Activated T-helper 2 cell treated with anti-CD3 and anti-CD28 coated beads, Interferon-gamma antibody, Interleukin-2, Interleukin-4, amounts not matched to agents 10 μg/mL and 5 μg/mL and 100 μg/mL, durations not matched to agents 14 hours and 24 hours and 36 hours (primary cell): Measurements from ENCODE around the gene C9. TPM values are rescaled to one million over a fixed set of nuclear protein-coding genes. Genes with fewer than 3 reads are reported as not detected.
"Not testable (repeated sequence)": the region's sequence is repeated elsewhere in the genome, so short reads cannot be mapped to it uniquely, and the experiment has no call there.

Experiments
- DNase-seq: peaks from one replicate; pipeline ENCODE4 v3.0.0; 2021; ENCODE audit warnings: low spot score
- H3K27ac Mint-ChIP-seq: one replicate; pipeline ENCODE4 v1.8.0; 2021; ENCODE audit warnings: mixed read lengths
- H3K27me3 Mint-ChIP-seq: one replicate; pipeline ENCODE4 v1.8.0; 2021; ENCODE audit warnings: low read depth, mixed read lengths
- H3K36me3 Mint-ChIP-seq: one replicate; pipeline ENCODE4 v1.8.0; 2021; ENCODE audit warnings: low read depth, mixed read lengths
- H3K4me1 Mint-ChIP-seq: one replicate; pipeline ENCODE4 v1.8.0; 2021; ENCODE audit warnings: low read depth, mixed read lengths
- H3K4me3 Mint-ChIP-seq: one replicate; pipeline ENCODE4 v1.8.0; 2021; ENCODE audit warnings: low read depth, mild to moderate bottlenecking, moderate library complexity, mixed read lengths
- H3K9me3 Mint-ChIP-seq: one replicate; pipeline ENCODE4 v1.8.0; 2021; ENCODE audit warnings: mixed read lengths
- intact Hi-C: fragments of 100-400 bp; cut with micrococcal nuclease; formaldehyde crosslinking; loops from one replicate; pipeline ENCODE4 v1.15.1; 2023
- total RNA-seq: library from RNA; stranded (reverse); gene quantifications from 2 replicates; pipeline ENCODE4 v1.2.3, GENCODE V29; 2022

Gene C9
- total RNA-seq, 1 donor from 2014 or later: not detected

DNA sequence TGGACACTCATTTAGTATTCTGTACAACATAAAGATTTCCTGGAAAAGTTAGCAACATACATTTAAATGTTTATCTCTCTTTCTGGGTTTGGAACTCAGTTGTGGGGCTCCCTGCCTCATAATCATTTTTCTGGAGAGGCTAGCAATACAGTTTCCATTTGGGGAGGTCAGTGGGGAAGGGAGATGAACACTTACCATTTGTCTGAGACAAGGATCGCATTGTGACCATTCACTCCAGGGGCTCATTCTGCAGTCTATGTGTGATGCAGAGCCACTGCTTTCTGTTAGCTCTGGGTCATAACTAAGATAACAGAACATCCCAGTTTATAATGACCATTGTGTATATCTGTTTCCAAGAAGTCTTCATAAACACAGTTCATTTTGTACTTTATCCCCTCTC, 22.4 kb downstream of the C9 start:
- intact Hi-C loops: no loop called here
- H3K27me3 Mint-ChIP-seq: peaks cover 4% of the 10 kb centered on the region
- no peak overlapping the region for H3K27ac Mint-ChIP-seq
- no peak overlapping the region for H3K4me3 Mint-ChIP-seq
- no peak for DNase-seq
- no peaks in the 10 kb centered on the region for H3K4me1 Mint-ChIP-seq
- H3K9me3 Mint-ChIP-seq: no peaks in the 10 kb centered on the region
- no peaks in the 10 kb centered on the region for H3K36me3 Mint-ChIP-seq

DNA sequence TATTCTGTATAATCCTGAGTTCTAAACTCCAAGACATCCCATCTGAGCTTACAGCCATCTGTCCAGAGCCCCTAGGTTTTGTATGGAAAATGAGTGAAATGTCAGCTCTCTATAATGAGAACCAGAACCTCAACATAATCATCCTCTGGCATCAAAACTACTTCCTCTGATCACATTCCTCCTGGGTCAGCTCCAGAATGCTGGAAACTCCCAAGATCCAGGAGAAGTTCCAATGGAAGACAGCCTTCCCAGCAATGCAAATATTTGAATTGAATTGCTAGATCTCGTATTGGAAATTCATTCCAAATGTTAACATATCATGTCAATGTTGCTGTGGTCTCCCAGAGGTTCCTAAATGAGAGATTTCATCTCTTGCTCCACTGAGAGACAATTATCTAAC, 23.8 kb downstream of the C9 start:
- no peak overlapping the region for H3K27ac Mint-ChIP-seq
- H3K36me3 Mint-ChIP-seq: no peaks in the 10 kb centered on the region
- no peak for DNase-seq
- no peak overlapping the region for H3K4me3 Mint-ChIP-seq
- peaks cover 3% of the 10 kb centered on the region for H3K27me3 Mint-ChIP-seq
- intact Hi-C loops: no loop called here
- no peaks in the 10 kb centered on the region for H3K4me1 Mint-ChIP-seq
- no peaks in the 10 kb centered on the region for H3K9me3 Mint-ChIP-seq

DNA sequence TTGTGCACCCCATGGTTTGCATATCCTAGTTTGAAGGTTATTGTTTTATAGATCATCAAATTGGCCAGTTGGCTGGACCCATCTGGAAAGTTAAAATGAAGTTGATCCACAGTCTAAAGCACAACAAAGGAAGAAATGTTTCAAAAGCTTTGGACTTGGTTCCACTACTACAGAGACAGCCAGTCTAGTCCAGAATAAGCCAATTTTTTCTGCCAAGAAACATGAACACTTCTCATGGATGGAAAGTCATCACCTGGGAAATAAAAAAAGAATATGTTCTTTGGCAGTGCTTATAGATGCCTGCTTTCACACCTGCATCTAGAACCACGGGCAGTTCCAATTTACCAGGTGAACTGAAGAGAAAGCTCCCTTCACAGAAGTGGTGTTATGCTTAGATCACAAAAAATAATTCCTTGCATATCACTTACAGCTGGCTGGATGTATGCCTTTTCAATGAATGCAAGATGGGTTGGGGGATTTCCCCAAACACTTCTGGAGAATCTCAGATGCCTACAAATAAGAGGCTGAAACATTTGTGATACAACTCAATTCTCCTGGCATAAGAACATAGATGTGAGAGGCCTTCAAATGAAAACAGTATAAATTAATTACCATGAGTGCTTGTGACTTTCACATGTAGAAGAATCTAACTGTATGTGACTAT, 26.9 kb downstream of the C9 start:
- H3K27ac Mint-ChIP-seq: no peak overlapping the region
- DNase-seq: no peak
- no peaks in the 10 kb centered on the region for H3K9me3 Mint-ChIP-seq
- H3K27me3 Mint-ChIP-seq: no peaks in the 10 kb centered on the region
- H3K36me3 Mint-ChIP-seq: no peaks in the 10 kb centered on the region
- intact Hi-C loops: no loop called here
- no peaks in the 10 kb centered on the region for H3K4me1 Mint-ChIP-seq
- no peak overlapping the region for H3K4me3 Mint-ChIP-seq

DNA sequence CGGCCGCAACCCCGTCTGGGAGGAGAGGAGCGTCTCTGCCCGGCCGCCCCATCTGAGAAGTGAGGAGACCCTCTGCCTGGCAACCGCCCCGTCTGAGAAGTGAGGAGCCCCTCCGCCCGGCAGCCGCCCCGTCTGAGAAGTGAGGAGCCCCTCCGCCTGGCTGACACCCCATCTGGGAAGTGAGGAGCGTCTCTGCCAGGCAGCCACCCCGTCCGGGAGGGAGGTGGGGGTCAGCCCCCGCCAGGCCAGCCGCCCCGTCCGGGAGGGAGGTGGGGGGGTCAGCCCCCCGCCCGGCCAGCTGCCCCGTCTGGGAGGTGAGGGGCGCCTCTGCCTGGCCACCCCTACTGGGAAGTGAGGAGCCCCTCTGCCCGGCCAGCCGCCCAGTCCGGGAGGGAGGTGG, 30.0 kb downstream of the C9 start:
- intact Hi-C loops, H3K36me3 Mint-ChIP-seq, H3K4me3 Mint-ChIP-seq, H3K27me3 Mint-ChIP-seq, H3K27ac Mint-ChIP-seq, H3K4me1 Mint-ChIP-seq, H3K9me3 Mint-ChIP-seq, DNase-seq: not testable (repeated sequence)

DNA sequence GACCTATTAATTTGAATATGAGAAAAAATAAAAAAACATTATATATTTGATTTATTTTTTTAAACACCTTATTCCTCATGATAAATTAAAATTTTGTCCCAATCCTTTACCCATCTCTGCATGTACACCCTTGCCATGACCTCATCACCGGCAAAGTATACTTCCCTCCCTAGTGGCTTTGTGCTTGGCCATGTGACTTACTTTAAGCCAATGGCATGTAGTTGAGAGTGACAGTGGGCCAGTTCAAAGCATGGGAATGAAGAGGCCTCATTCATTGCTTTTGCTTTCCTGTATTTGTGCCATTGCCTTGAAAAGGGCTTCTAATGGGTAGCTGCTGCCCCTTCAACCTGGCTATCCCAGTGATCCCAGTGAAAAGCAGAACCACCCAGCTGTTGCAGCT, 31.2 kb downstream of the C9 start:
- H3K4me3 Mint-ChIP-seq: no peak overlapping the region
- no peak overlapping the region for H3K27ac Mint-ChIP-seq
- no peaks in the 10 kb centered on the region for H3K4me1 Mint-ChIP-seq

DNA sequence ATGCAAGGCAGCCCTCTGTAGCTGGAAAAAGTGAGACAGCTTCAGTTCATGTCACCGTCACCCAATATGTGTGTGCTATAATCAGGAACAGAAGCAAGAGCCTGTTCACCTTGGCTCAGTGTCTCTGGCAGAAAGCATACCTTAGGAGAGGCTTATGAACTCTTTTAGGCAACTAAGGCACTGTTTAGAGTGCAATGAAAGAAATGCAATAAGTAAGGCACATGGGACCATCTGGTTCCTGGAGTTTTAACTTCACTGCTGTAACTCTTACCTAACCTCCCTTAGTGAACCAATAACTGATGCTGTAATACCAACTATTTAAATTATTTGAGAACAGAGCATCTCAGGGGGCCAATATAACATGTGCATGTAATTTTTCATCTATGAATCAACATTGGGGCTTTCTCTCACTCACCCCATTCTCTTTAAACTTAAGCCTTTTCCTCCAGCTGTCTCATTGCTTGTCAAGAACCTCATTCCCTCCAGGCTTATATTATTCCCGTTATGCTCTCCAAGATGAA, 32.4 kb downstream of the C9 start:
- Mint-ChIP-seq H3K36me3 (no peaks in the 10 kb centered on the region), H3K4me1 (no peaks in the 10 kb centered on the region), H3K9me3 (no peaks in the 10 kb centered on the region), H3K4me3 (no peak overlapping the region), H3K27me3 (no peaks in the 10 kb centered on the region), H3K27ac (no peak overlapping the region)
- intact Hi-C loops: no loop called here
- no peak for DNase-seq

More for the DNA sequence above, 31.2 kb downstream of the C9 start:
- no peaks in the 10 kb centered on the region for H3K27me3 Mint-ChIP-seq
- H3K36me3 Mint-ChIP-seq: no peaks in the 10 kb centered on the region
- intact Hi-C loops: no loop called here
- H3K9me3 Mint-ChIP-seq: no peaks in the 10 kb centered on the region
- DNase-seq: no peak

DNA sequence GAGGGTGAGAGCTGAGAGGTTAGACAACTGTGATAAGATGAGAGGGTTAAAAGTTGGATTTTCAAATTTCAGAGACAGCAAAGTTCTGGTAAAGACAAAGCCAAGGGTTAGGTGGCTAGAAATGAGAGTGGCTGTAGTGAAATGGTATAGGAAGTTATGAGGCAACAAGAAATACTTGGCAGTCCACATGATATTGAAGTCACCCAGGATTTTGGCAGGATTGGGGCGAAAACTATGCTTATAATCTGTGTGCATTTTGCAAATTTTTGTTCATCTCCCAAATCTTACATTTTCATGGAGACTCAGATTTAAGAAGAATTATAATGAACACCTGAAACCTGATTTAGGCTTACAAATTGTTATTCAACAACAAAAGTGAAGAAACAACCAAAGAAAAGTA, 35.6 kb downstream of the C9 start:
- Mint-ChIP-seq H3K27ac (no peak overlapping the region), H3K9me3 (no peaks in the 10 kb centered on the region), H3K4me3 (no peak overlapping the region), H3K4me1 (no peaks in the 10 kb centered on the region), H3K27me3 (peaks cover 2% of the 10 kb centered on the region), H3K36me3 (no peaks in the 10 kb centered on the region)
- intact Hi-C loops: no loop called here
- no peak for DNase-seq

DNA sequence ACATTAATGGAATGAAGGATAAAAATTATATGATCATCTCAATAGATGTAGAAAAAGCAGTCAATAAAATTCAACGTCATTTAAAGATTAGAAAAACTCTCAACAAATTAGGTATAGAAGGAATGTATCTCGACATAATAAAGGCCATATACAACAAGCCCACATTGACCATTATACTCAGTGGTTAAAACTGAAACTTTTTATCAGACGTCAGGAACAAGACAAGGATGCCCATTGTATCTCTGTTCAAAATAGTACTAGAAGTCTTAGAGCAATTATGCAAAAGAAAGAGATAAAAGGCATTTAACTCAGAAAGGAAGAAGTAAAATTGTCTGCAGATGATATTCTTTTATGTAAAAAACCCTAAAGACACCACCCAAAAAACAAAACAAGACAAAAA, 40.8 kb downstream of the C9 start:
- no peak for DNase-seq
- Mint-ChIP-seq H3K36me3 (no peaks in the 10 kb centered on the region), H3K4me1 (no peaks in the 10 kb centered on the region), H3K4me3 (no peak overlapping the region), H3K27me3 (peaks cover 10% of the 10 kb centered on the region), H3K27ac (no peak overlapping the region), H3K9me3 (no peaks in the 10 kb centered on the region)
- intact Hi-C loops: no loop called here

DNA sequence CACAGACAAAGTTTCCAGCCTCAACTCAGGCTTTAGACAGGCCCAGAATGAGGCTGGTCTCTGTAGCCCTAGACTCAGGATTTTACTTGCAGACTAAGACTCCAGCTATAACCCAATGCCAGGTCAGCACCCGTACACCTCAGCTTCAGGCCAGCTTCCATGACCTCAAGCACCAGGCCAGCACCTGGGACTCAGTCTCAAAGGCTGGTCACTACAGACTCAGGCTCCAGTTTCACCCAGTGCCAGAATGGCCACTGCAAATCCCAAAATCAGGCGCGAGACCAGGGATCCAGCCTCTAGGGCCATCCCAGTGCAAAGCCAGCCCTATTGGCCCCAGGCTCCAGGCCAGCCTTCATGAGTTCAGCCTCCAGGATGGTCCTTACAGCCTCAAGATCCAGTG, 44.9 kb downstream of the C9 start:
- intact Hi-C loops: no loop called here
- no peaks in the 10 kb centered on the region for H3K4me1 Mint-ChIP-seq
- DNase-seq: no peak
- no peaks in the 10 kb centered on the region for H3K36me3 Mint-ChIP-seq
- no peak overlapping the region for H3K4me3 Mint-ChIP-seq
- peaks cover 10% of the 10 kb centered on the region for H3K27me3 Mint-ChIP-seq
- H3K9me3 Mint-ChIP-seq: no peaks in the 10 kb centered on the region
- no peak overlapping the region for H3K27ac Mint-ChIP-seq

DNA sequence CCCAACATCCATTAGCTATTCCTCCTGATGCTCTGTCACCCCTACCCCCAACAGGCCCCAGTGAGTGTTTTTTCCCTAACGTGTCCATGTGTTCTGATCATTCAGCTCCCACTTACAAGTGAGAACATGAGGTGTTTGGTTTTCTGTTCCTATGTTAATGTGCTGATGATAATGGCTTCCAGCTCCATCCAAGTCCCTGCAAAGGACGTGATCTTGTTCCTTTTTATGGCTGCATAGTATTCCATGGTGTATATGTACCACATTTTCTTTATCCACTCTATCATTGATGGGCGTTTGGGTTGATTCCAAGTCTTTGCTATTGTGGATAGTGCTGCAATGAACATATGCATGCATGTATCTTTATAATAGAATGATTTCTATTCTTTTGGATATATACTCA, 47.8 kb downstream of the C9 start:
- intact Hi-C loops, H3K36me3 Mint-ChIP-seq, H3K4me3 Mint-ChIP-seq: not testable (repeated sequence)

DNA sequence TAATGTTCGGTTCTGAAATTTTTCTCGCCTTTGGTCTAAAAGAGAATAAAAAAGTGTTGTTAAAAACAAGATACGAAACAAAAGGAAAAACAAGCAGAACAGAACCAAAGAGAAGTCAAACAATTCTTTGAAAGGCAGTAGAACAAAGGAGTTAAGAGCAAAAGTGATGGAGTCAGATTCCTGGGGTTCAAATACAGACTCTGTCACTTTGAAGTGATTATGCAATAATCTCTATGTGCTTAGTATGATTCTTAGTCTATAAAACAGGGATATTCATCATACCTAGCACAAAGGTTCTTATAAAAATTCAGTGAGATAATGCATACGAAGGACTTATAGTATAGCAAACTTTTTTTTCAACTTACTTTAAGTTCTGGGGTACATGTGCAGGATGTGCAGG, 48.3 kb downstream of the C9 start:
- Mint-ChIP-seq H3K27me3 (peaks cover 20% of the 10 kb centered on the region), H3K27ac (no peak overlapping the region), H3K9me3 (no peaks in the 10 kb centered on the region), H3K4me1 (no peaks in the 10 kb centered on the region), H3K36me3 (no peaks in the 10 kb centered on the region), H3K4me3 (no peak overlapping the region)
- intact Hi-C loops: no loop called here
- DNase-seq: no peak

More for the DNA sequence above, 47.8 kb downstream of the C9 start:
- DNase-seq, H3K27ac Mint-ChIP-seq, H3K9me3 Mint-ChIP-seq, H3K4me1 Mint-ChIP-seq: not testable (repeated sequence)
- peaks cover 17% of the 10 kb centered on the region for H3K27me3 Mint-ChIP-seq

DNA sequence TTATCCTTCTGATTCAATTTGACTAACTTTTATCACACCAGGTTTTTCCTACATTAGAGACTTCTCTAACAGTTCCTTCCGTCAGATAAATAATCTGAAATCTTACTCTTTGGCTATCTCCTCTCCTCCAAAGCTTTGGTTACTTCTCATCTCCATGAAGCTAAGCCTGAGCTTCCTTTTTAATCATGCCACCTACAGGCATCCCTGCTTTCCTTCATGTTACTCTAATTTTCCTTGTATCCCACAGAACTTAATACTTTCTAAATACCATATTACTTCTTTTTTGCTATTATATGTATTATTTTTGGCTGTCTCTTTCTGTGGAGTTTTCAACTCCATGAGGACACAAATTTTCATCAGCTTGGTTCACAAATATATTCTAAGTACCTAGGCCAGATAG, 49.7 kb downstream of the C9 start:
- no peaks in the 10 kb centered on the region for H3K9me3 Mint-ChIP-seq
- H3K4me1 Mint-ChIP-seq: no peaks in the 10 kb centered on the region
- no peaks in the 10 kb centered on the region for H3K36me3 Mint-ChIP-seq
- no peak overlapping the region for H3K27ac Mint-ChIP-seq
- no peak overlapping the region for H3K4me3 Mint-ChIP-seq
- no peak for DNase-seq
- intact Hi-C loops: no loop called here
- peaks cover 17% of the 10 kb centered on the region for H3K27me3 Mint-ChIP-seq

DNA sequence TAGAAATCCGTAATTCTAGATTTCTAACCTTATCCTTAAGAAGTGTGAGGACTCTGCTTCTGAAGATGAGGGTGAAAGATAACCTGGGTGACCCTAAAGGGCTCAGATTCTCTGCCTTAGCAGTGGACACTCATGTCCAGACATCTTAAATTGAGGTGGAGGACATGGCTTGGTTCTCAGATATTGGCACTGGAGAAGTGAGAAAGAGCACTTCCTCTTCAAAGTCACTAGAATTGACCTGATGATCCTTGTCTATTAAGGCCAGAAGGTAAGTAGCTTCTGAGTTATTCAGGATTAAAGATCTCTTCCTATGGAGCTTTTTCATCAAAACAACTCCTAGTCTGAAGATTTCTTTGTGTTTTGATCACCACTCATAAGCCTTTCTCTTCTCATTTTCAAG, 54.8 kb downstream of the C9 start:
- intact Hi-C loops: no loop called here
- Mint-ChIP-seq H3K4me1 (no peaks in the 10 kb centered on the region), H3K4me3 (no peak overlapping the region), H3K27ac (no peak overlapping the region), H3K36me3 (no peaks in the 10 kb centered on the region), H3K9me3 (no peaks in the 10 kb centered on the region), H3K27me3 (peaks cover 18% of the 10 kb centered on the region)
- no peak for DNase-seq

DNA sequence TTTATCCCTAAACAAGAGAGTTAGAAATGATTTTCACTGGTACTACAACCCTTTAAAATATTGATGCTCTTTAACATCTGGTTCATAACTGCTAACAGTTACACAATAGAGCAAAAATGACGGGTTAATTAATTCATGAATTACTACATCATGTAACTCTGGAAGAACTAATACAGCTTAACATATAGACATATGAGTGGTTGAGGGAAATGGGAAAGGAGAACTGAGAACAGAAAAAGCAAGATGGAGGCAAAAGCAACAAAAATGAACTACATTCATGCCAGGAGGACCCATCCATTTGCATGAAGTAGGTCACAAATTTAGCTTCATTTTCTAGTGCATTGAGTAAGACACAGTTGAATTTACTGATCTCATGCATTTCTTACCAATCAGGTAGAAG, 61.8 kb downstream of the C9 start:
- no peak for DNase-seq
- Mint-ChIP-seq H3K4me1 (no peaks in the 10 kb centered on the region), H3K4me3 (no peak overlapping the region), H3K36me3 (no peaks in the 10 kb centered on the region), H3K27ac (no peak overlapping the region), H3K9me3 (peaks cover 9% of the 10 kb centered on the region), H3K27me3 (peaks cover 6% of the 10 kb centered on the region)
- intact Hi-C loops: no loop called here
